Kidney (tissue), 14 donors: ENCODE data around the gene MAST2. TPM values are rescaled to one million over a fixed set of nuclear protein-coding genes. Genes with fewer than 3 reads are reported as not detected.
A peak's percentile ranks its signal among the peaks of the same experiment; 100 is the strongest.

Experiments used
- DNase-seq, 5 donors: peaks; one replicate each; pipeline ENCODE4 v3.0.0-alpha.2; 2013 to 2020
- FAIRE-seq: peaks from 2 replicates; lab custom pipeline; 2012; peaks lifted over from hg19 to GRCh38; lab: Jason Lieb, UNC
- H3K27ac ChIP-seq, 2 donors: one replicate each; pipeline ENCODE4 v1.7.0; 2013; ENCODE audit warnings: low read depth in 2 of 2, low read length in 2 of 2, inconsistent platforms in 1 of 2
- H3K27me3 ChIP-seq: one replicate; pipeline ENCODE4 v1.7.1; 2013; ENCODE audit warnings: low read length, inconsistent platforms; ENCODE audit not compliant: control insufficient read depth, insufficient read depth
- H3K36me3 ChIP-seq, 3 donors: one replicate each; pipeline versions ENCODE4 v1.7.0 to v1.7.1; 2013; ENCODE audit warnings: low read length in 3 of 3, control low read depth in 1 of 3, inconsistent platforms in 1 of 3; ENCODE audit not compliant: insufficient read depth in 3 of 3, control insufficient read depth in 2 of 3
- H3K4me1 ChIP-seq, 3 donors: one replicate each; pipeline versions ENCODE4 v1.7.0 to v1.7.1; 2013; ENCODE audit warnings: low read length in 3 of 3, inconsistent platforms in 1 of 3, low read depth in 1 of 3; ENCODE audit not compliant: control insufficient read depth in 2 of 3, insufficient read depth in 2 of 3
- H3K4me3 ChIP-seq, 3 donors: one replicate each; pipeline versions ENCODE4 v1.7.0 to v1.8.1; 2013; ENCODE audit warnings: low read length in 3 of 3, control low read depth in 1 of 3, inconsistent platforms in 1 of 3
- H3K9ac ChIP-seq, 3 donors: one replicate each; pipeline versions ENCODE4 v1.7.0 to v1.7.1; 2013; ENCODE audit warnings: low read length in 3 of 3, control low read depth in 1 of 3, inconsistent platforms in 1 of 3
- H3K9me3 ChIP-seq, 3 donors: one replicate each; pipeline versions ENCODE4 v1.7.0 to v1.7.1; 2013; ENCODE audit warnings: low read length in 3 of 3, control low read depth in 1 of 3, inconsistent platforms in 1 of 3; ENCODE audit not compliant: control insufficient read depth in 2 of 3, insufficient read depth in 1 of 3
- intact Hi-C: fragments of 100-400 bp; cut with DNase I; formaldehyde crosslinking; loops from one replicate; pipeline ENCODE4 v1.11.1; 2022
- polyA plus RNA-seq: library from polyadenylated mRNA; stranded (reverse); fragments of 350-450 nt; fragmentation: Illumina TruSeq; extraction: RNeasy Lipid Tissue Mini Kit (QIAGEN cat#74804); gene quantifications from one replicate; pipeline ENCODE4 v1.2.3, GENCODE V29; 2014; ENCODE audit warnings: low read depth, low replicate concordance; ENCODE audit not compliant: insufficient read depth
- total RNA-seq: library from RNA; stranded (reverse); fragmentation: NEBNext Ultra II Directional; extraction: Animal tissue kit (Norgen Biotek cat#: 25700); gene quantifications from one replicate; pipeline ENCODE4 v1.2.1, GENCODE V29; 2021
- TF ChIP-seq, protein P1 (sequence below): IDR thresholded peaks from 3 replicates; pipeline ENCODE4 v1.5.1; 2012; ENCODE audit warnings: mild to moderate bottlenecking, moderate library complexity, borderline replicate concordance; ENCODE audit not compliant: insufficient read depth; ENCODE audit errors: extremely low read depth
- donor health status: control.
- donor health status: control.
- donor health status: control.
- donor health status: control.
- donor health status: control.
- donor health status: DM: yes; HTN: yes; CAD: no.
- donor health status: Normal renal cell carcinoma (clear cell type).

Gene MAST2
- total and polyA plus RNA-seq, 2 donors from 2014 or later, result 7.6 to 17.9 TPM

DNA sequence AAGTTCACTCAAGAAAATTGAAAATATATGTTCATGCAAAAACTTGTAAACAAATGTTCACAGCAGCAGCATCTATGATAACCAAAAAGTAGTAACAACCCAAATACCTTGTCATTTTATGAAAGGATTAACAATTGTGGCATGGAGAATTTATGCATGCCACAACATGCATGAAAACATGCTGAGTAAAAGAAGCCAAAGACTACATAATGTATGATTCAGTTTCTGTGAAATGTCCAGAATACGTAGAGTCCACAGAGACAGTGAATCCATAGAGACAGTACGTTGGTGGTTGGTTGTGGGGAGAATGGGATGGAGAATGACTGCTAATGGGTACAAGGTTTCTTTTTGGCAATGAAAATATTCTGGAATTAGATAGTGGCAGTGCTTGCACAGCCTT lies 148.7 kb downstream of the MAST2 start:
- Histone ChIP-seq H3K27ac (no peak overlapping the region), H3K36me3 (no peaks in the 10 kb centered on the region), H3K4me3 (no peak overlapping the region), H3K9me3 (no peaks in the 10 kb centered on the region), H3K4me1 (peaks cover 0 to 8% (median 0%) of the 10 kb centered on the region in 3 donors), H3K27me3 (no peaks in the 10 kb centered on the region), H3K9ac (no peak overlapping the region)
- intact Hi-C loops, result no loop called here
- DNase-seq (no peak), FAIRE-seq (no peak)
- TF ChIP-seq, protein P1, sequence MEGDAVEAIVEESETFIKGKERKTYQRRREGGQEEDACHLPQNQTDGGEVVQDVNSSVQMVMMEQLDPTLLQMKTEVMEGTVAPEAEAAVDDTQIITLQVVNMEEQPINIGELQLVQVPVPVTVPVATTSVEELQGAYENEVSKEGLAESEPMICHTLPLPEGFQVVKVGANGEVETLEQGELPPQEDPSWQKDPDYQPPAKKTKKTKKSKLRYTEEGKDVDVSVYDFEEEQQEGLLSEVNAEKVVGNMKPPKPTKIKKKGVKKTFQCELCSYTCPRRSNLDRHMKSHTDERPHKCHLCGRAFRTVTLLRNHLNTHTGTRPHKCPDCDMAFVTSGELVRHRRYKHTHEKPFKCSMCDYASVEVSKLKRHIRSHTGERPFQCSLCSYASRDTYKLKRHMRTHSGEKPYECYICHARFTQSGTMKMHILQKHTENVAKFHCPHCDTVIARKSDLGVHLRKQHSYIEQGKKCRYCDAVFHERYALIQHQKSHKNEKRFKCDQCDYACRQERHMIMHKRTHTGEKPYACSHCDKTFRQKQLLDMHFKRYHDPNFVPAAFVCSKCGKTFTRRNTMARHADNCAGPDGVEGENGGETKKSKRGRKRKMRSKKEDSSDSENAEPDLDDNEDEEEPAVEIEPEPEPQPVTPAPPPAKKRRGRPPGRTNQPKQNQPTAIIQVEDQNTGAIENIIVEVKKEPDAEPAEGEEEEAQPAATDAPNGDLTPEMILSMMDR, result no peak

DNA sequence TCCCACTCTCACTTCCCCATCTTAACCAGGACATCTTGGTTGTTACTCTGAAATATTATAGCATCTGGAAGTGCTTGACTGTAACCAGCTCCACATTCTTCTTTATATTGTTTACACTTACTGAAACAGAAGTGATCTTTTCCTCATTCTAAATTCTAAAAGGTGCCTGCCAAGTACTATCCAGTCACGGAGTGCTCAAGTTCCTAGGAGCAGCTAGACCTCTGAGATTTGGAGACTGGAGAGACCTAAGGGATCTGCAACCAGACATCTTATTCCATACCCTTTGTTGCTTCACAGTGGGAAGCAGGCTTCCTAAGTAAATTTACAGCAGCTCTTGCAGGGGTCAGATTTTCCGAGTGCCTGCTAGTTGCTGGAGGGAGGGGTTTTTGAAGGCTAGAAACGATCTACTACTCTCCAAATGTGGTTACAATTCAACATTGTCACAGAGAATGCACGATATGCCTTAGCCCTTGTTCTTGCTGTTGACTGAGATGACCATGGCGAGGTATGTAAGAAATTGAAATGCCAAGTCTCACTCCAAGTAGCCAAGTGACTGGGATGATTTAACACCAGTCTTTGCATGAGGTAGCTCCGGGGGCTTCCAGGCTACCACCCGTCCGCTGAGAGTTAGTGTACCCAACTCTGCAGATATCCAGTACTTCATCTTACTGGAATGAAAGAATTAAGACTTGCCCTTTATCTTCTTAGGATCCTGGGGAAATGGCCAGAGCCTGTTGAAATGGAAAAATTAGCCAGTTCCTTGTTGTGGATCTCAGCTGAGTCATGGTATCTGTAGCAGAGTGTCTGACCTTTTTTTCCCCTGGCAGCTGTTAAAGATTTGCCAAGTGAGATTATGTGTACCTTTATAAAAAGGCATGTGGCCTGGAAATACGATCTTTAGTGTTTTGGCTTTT lies 150.8 kb downstream of the MAST2 start:
- DNase-seq (peak in 3 of 5 donors; percentile 11 to 67 (median 36)), FAIRE-seq (peak; percentile 89)
- Histone ChIP-seq H3K36me3 (no peaks in the 10 kb centered on the region), H3K9me3 (no peaks in the 10 kb centered on the region), H3K4me1 (peaks cover 0 to 8% (median 0%) of the 10 kb centered on the region in 3 donors), H3K4me3 (peak overlapping the region in 1 of 3 donors; percentile 29), H3K9ac (no peak overlapping the region), H3K27me3 (no peaks in the 10 kb centered on the region), H3K27ac (peak overlapping the region in 1 of 2 donors; percentile 84)
- TF ChIP-seq, protein P1, result no peak
- intact Hi-C loops, result no loop called here

DNA sequence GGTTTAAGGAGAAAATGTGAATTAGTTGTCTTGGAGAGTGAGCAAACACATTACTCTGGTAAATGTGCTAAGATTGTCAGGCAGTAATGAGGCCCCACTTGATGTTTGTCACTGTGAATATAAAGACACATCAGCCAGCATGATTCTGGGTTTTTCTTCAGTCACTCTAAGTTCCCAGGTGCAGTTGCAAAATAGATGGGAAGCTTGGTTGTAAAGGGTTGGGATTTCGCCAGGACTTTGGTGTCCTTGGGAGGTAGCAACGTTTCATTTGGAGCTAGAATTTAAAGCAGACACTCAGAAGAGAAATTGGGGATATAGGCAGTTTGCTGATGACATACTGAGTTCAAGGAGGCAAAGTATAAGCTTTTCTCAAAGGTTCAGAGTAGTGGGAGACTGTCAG lies 154.3 kb downstream of the MAST2 start:
- Histone ChIP-seq H3K27ac (no peak overlapping the region), H3K4me1 (peaks cover 0 to 8% (median 0%) of the 10 kb centered on the region in 3 donors), H3K36me3 (peaks cover 0 to 2% (median 0%) of the 10 kb centered on the region in 3 donors), H3K4me3 (no peak overlapping the region), H3K27me3 (no peaks in the 10 kb centered on the region), H3K9me3 (no peaks in the 10 kb centered on the region), H3K9ac (no peak overlapping the region)
- no peak for FAIRE-seq
- intact Hi-C loops, result no loop called here
- no peak for DNase-seq
- TF ChIP-seq, protein P1, result no peak
